Measurements from ENCODE around the gene AHNAK.

AHNAK gene

GRCh38 chr11:62498031-62498430 lies 48.6 kb downstream of the AHNAK start:
- DNase-seq (ENCODE audit: low spot score), result no peak

GRCh38 chr11:62497132-62497801 lies 49.3 kb downstream of the AHNAK start:
- peak; percentile 62 for DNase-seq (ENCODE audit: low spot score)

- no peak for DNase-seq (ENCODE audit: low spot score)
Measured at GRCh38 chr11:62496676-62497075, 49.9 kb downstream of the AHNAK start.

- no peak for DNase-seq (ENCODE audit: low spot score)
Measured at GRCh38 chr11:62494246-62494645, 52.4 kb downstream of the AHNAK start.

- DNase-seq (ENCODE audit: low spot score), result no peak
Measured at GRCh38 chr11:62493801-62494200, 52.8 kb downstream of the AHNAK start.

- DNase-seq (ENCODE audit: low spot score), result no peak
Measured at GRCh38 chr11:62492586-62492985, 54.0 kb downstream of the AHNAK start.

- DNase-seq (ENCODE audit: low spot score), result no peak
Measured at GRCh38 chr11:62491571-62492329, 54.9 kb downstream of the AHNAK start.

- DNase-seq (ENCODE audit: low spot score), result no peak
Measured at GRCh38 chr11:62489204-62489603, 57.4 kb downstream of the AHNAK start.

GRCh38 chr11:62487738-62488551 lies 58.7 kb downstream of the AHNAK start:
- no peak for DNase-seq (ENCODE audit: low spot score)

- DNase-seq (ENCODE audit: low spot score), result no peak
Measured at GRCh38 chr11:62487136-62487535, 59.5 kb downstream of the AHNAK start.

- no peak for DNase-seq (ENCODE audit: low spot score)
Measured at GRCh38 chr11:62484352-62484751, 62.3 kb downstream of the AHNAK start.

- DNase-seq (ENCODE audit: low spot score), result no peak
Measured at GRCh38 chr11:62482753-62483152, 63.9 kb downstream of the AHNAK start.

GRCh38 chr11:62479631-62480201 lies 66.9 kb downstream of the AHNAK start:
- DNase-seq (ENCODE audit: low spot score), result no peak

GRCh38 chr11:62477927-62478326 lies 68.7 kb downstream of the AHNAK start:
- no peak for DNase-seq (ENCODE audit: low spot score)

GRCh38 chr11:62472063-62472884 lies 74.3 kb downstream of the AHNAK start:
- DNase-seq (ENCODE audit: low spot score), result no peak

- DNase-seq (ENCODE audit: low spot score), result no peak
Measured at GRCh38 chr11:62471603-62472002, 75.0 kb downstream of the AHNAK start.

GRCh38 chr11:62468577-62468976 lies 78.0 kb downstream of the AHNAK start:
- no peak for DNase-seq (ENCODE audit: low spot score)

GRCh38 chr11:62466444-62466843 lies 80.2 kb downstream of the AHNAK start:
- no peak for DNase-seq (ENCODE audit: low spot score)

GRCh38 chr11:62464655-62465054 lies 82.0 kb downstream of the AHNAK start:
- DNase-seq (ENCODE audit: low spot score), result no peak

GRCh38 chr11:62463121-62463542 lies 83.5 kb downstream of the AHNAK start:
- no peak for DNase-seq (ENCODE audit: low spot score)

GRCh38 chr11:62462508-62462892 lies 84.1 kb downstream of the AHNAK start:
- DNase-seq (ENCODE audit: low spot score), result no peak
